H9 (cell line): ENCODE data around the gene EIF3A. TPM values are rescaled to one million over a fixed set of nuclear protein-coding genes. Genes with fewer than 3 reads are reported as not detected.

ENCODE experiments used
- DNase-seq: peaks from one replicate; pipeline ENCODE4 v3.0.0-alpha.2; 2017
- H2AFZ ChIP-seq: one replicate; pipeline ENCODE4 v1.6.1; 2013; ENCODE audit warnings: mild to moderate bottlenecking, low read length, control low read depth, moderate library complexity
- H2AK5ac ChIP-seq: 2 replicates; pipeline ENCODE4 v1.6.1; 2013; ENCODE audit warnings: low read length, control low read depth, mixed read lengths; ENCODE audit not compliant: insufficient read length
- H2BK120ac ChIP-seq: one replicate; pipeline ENCODE4 v1.6.1; 2013; ENCODE audit warnings: low read depth, mild to moderate bottlenecking, low read length, control low read depth, inconsistent platforms; ENCODE audit not compliant: poor library complexity, severe bottlenecking
- H2BK12ac ChIP-seq: 2 replicates; pipeline ENCODE4 v1.6.1; 2013; ENCODE audit warnings: low read length, control low read depth, mixed read lengths, low read depth; ENCODE audit not compliant: insufficient read length
- H2BK15ac ChIP-seq: 2 replicates; pipeline ENCODE4 v1.6.1; 2013; ENCODE audit warnings: low read depth, low read length, control low read depth
- H2BK20ac ChIP-seq: one replicate; pipeline ENCODE4 v1.6.1; 2013; ENCODE audit warnings: low read depth, mild to moderate bottlenecking, low read length, control low read depth, inconsistent platforms; ENCODE audit not compliant: poor library complexity, severe bottlenecking
- H2BK5ac ChIP-seq: 2 replicates; pipeline ENCODE4 v1.6.1; 2013; ENCODE audit warnings: low read length, control low read depth, mixed read lengths; ENCODE audit not compliant: insufficient read length
- H3K14ac ChIP-seq: 2 replicates; pipeline ENCODE4 v1.6.1; 2013; ENCODE audit warnings: low read length, control low read depth; ENCODE audit not compliant: insufficient read depth
- H3K18ac ChIP-seq: 2 replicates; pipeline ENCODE4 v1.6.1; 2013; ENCODE audit warnings: low read depth, mild to moderate bottlenecking, mixed read lengths, low read length, control low read depth; ENCODE audit not compliant: insufficient read length
- H3K23ac ChIP-seq: 2 replicates; pipeline ENCODE4 v1.6.1; 2013; ENCODE audit warnings: low read length, control low read depth, mixed read lengths, low read depth; ENCODE audit not compliant: insufficient read length
- H3K23me2 ChIP-seq: 2 replicates; pipeline ENCODE4 v1.6.1; 2013; ENCODE audit warnings: low read depth, mild to moderate bottlenecking, mixed read lengths, low read length, control low read depth; ENCODE audit not compliant: insufficient read length, poor library complexity, severe bottlenecking
- H3K27ac ChIP-seq: 2 replicates; pipeline ENCODE4 v1.5.1; 2013; ENCODE audit warnings: low read length, control low read depth, mixed read lengths, low read depth; ENCODE audit not compliant: insufficient read length
- H3K27me3 ChIP-seq: 2 replicates; pipeline ENCODE4 v1.6.1; 2013; ENCODE audit warnings: low read length, control low read depth, inconsistent platforms; ENCODE audit not compliant: insufficient read depth
- H3K4ac ChIP-seq: 2 replicates; pipeline ENCODE4 v1.6.1; 2013; ENCODE audit warnings: low read depth, mild to moderate bottlenecking, control low read depth, inconsistent platforms, low read length, moderate library complexity
- H3K4me1 ChIP-seq: 2 replicates; pipeline ENCODE4 v1.6.1; 2013; ENCODE audit warnings: low read length, control low read depth, inconsistent platforms; ENCODE audit not compliant: insufficient read depth
- H3K4me2 ChIP-seq: 2 replicates; pipeline ENCODE4 v1.6.1; 2013; ENCODE audit warnings: low read length, control low read depth, mixed read lengths; ENCODE audit not compliant: insufficient read length, insufficient read depth
- H3K56ac ChIP-seq: 2 replicates; pipeline ENCODE4 v1.6.1; 2013; ENCODE audit warnings: low read depth, mild to moderate bottlenecking, mixed read lengths, low read length, control low read depth; ENCODE audit not compliant: insufficient read length
- H3K79me1 ChIP-seq: 2 replicates; pipeline ENCODE4 v1.6.1; 2013; ENCODE audit warnings: low read depth, mild to moderate bottlenecking, moderate library complexity, low read length, control low read depth, inconsistent platforms; ENCODE audit not compliant: insufficient read depth, poor library complexity, severe bottlenecking
- H3K79me2 ChIP-seq: 2 replicates; pipeline ENCODE4 v1.6.1; 2013; ENCODE audit warnings: low read length, control low read depth, inconsistent platforms; ENCODE audit not compliant: insufficient read depth
- H3K9ac ChIP-seq: 2 replicates; pipeline ENCODE4 v1.6.1; 2013; ENCODE audit warnings: low read length, control low read depth, mixed read lengths; ENCODE audit not compliant: insufficient read length; ENCODE audit errors: extremely low read depth
- H3K9me3 ChIP-seq: one replicate; pipeline ENCODE4 v1.6.1; 2013; ENCODE audit warnings: low read depth, low read length, inconsistent platforms; ENCODE audit not compliant: control insufficient read depth
- H3T11ph ChIP-seq: one replicate; pipeline ENCODE4 v1.6.1; 2013; ENCODE audit warnings: mild to moderate bottlenecking, low read length, control low read depth, inconsistent platforms
- H4K20me1 ChIP-seq: one replicate; pipeline ENCODE4 v1.6.1; 2013; ENCODE audit not compliant: control insufficient read depth, insufficient read length, insufficient read depth
- H4K5ac ChIP-seq: 2 replicates; pipeline ENCODE4 v1.6.1; 2013; ENCODE audit warnings: low read depth, mild to moderate bottlenecking, mixed read lengths, low read length, control low read depth; ENCODE audit not compliant: insufficient read length
- H4K8ac ChIP-seq: replicated peaks from 2 replicates; pipeline ENCODE4 v1.6.1; 2013; ENCODE audit warnings: low read length, control low read depth, mixed read lengths, low read depth; ENCODE audit not compliant: insufficient read length
- H4K91ac ChIP-seq: 2 replicates; pipeline ENCODE4 v1.6.1; 2013; ENCODE audit warnings: low read depth, mild to moderate bottlenecking, moderate library complexity, mixed read lengths, low read length, control low read depth; ENCODE audit not compliant: insufficient read length
- H3K27ac Mint-ChIP-seq, 3 experiments: 2 replicates in 2 of 3; 3 replicates in 1 of 3; pipeline ENCODE4 v1.8.0; 2020 to 2021; ENCODE audit warnings: mixed read lengths in 3 of 3, mild to moderate bottlenecking in 1 of 3, moderate library complexity in 1 of 3
- H3K27me3 Mint-ChIP-seq: 2 replicates; pipeline ENCODE4 v1.8.0; 2021; ENCODE audit warnings: low read depth, mild to moderate bottlenecking, moderate library complexity, mixed read lengths
- H3K36me3 Mint-ChIP-seq, 3 experiments: 2 replicates in 2 of 3; 3 replicates in 1 of 3; pipeline ENCODE4 v1.8.0; 2020 to 2021; ENCODE audit warnings: low read depth in 3 of 3, mixed read lengths in 3 of 3; ENCODE audit not compliant: insufficient read depth in 1 of 3
- H3K4me1 Mint-ChIP-seq, 2 experiments: 2 replicates each; pipeline ENCODE4 v1.8.0; 2020; ENCODE audit warnings: mixed read lengths in 2 of 2
- H3K4me3 Mint-ChIP-seq, 2 experiments: 2 replicates in 1 of 2; 3 replicates in 1 of 2; pipeline ENCODE4 v1.8.0; 2020 to 2021; ENCODE audit warnings: mild to moderate bottlenecking in 2 of 2, mixed read lengths in 2 of 2, moderate library complexity in 1 of 2
- H3K9me3 Mint-ChIP-seq, 2 experiments: 2 replicates in 1 of 2; 3 replicates in 1 of 2; pipeline ENCODE4 v1.8.0; 2020; ENCODE audit warnings: mild to moderate bottlenecking in 2 of 2, mixed read lengths in 2 of 2, moderate library complexity in 1 of 2
- WGBS: extraction: QIAGEN DNeasy Blood & Tissue Kit; methylation state at CpG from one replicate; pipeline ENCODE4 v1.1.7; 2013; ENCODE audit warnings: missing lambda C conversion rate, low lambda C conversion rate, mixed read lengths; ENCODE audit not compliant: insufficient read length; ENCODE audit errors: extremely low coverage; 5-methylcytosine and 5-hydroxymethylcytosine counted together
- total RNA-seq: library from RNA; stranded (reverse); gene quantifications from 2 replicates; pipeline ENCODE4 v1.2.1, GENCODE V29; 2021
- TF ChIP-seq, protein P1 (sequence below): fragments of 200-600 bp; sonication (generic); conservative IDR thresholded peaks from 3 replicates; pipeline ENCODE4 v1.8.0; 2021; ENCODE audit warnings: antibody characterized with exemption, mild to moderate bottlenecking

EIF3A gene
- total RNA-seq, 1 experiment from 2014 or later: 206 TPM

DNA sequence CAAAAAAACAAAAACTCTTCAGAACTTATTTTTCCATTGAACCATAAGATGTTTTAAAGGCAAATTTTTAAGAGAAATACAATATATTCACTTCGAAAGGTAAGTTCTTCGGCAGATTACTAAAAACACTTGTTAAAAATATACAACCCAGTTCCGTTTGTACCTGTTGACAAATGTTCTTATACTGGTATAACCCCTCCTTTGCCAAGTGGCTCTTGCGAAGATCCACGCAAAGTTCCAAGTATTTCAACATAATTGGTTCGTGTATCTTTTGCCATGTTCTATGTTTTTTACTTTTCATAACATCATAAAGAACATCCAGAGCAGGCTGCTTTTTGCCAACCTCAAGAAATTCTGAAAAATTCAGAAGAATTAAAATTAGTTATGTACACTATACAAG, 7.0 kb downstream of the EIF3A start:
- peaks cover 52 to 75% (median 68%) of the 10 kb centered on the region in 3 experiments; a peak in 6 of 7 replicates for H3K36me3 Mint-ChIP-seq
- no peak overlapping the region for H4K8ac ChIP-seq
- H2BK120ac ChIP-seq: no peak overlapping the region
- no peak overlapping the region for H2AK5ac ChIP-seq
- no peaks in the 10 kb centered on the region for H3K27me3 Mint-ChIP-seq
- no peaks in the 10 kb centered on the region for H3K23me2 ChIP-seq
- H3K27me3 ChIP-seq: no peaks in the 10 kb centered on the region
- no peak overlapping the region for H3K14ac ChIP-seq
- no peak overlapping the region for H3K4me2 ChIP-seq
- DNase-seq: no peak
- H3K4me3 Mint-ChIP-seq: no peak overlapping the region
- no peaks in the 10 kb centered on the region for H3K9me3 Mint-ChIP-seq
- H2BK15ac ChIP-seq: no peak overlapping the region
- no peaks in the 10 kb centered on the region for H3K4me1 ChIP-seq
- peaks cover 8% of the 10 kb centered on the region for H3K79me1 ChIP-seq
- no peak overlapping the region for H3T11ph ChIP-seq
- no peaks in the 10 kb centered on the region for H3K9me3 ChIP-seq
- no peak overlapping the region for H3K23ac ChIP-seq
- H2BK20ac ChIP-seq: no peak overlapping the region
- TF ChIP-seq, protein P1, sequence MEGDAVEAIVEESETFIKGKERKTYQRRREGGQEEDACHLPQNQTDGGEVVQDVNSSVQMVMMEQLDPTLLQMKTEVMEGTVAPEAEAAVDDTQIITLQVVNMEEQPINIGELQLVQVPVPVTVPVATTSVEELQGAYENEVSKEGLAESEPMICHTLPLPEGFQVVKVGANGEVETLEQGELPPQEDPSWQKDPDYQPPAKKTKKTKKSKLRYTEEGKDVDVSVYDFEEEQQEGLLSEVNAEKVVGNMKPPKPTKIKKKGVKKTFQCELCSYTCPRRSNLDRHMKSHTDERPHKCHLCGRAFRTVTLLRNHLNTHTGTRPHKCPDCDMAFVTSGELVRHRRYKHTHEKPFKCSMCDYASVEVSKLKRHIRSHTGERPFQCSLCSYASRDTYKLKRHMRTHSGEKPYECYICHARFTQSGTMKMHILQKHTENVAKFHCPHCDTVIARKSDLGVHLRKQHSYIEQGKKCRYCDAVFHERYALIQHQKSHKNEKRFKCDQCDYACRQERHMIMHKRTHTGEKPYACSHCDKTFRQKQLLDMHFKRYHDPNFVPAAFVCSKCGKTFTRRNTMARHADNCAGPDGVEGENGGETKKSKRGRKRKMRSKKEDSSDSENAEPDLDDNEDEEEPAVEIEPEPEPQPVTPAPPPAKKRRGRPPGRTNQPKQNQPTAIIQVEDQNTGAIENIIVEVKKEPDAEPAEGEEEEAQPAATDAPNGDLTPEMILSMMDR: no peak
- no peak overlapping the region for H3K56ac ChIP-seq
- H3K4me1 Mint-ChIP-seq: peaks cover 9 to 13% of the 10 kb centered on the region in 2 experiments
- no peak overlapping the region for H3K27ac ChIP-seq
- H3K4ac ChIP-seq: no peak overlapping the region
- H4K20me1 ChIP-seq: no peaks in the 10 kb centered on the region
- no peak overlapping the region for H2BK12ac ChIP-seq
- H4K5ac ChIP-seq: no peak overlapping the region
- peak overlapping the region in 1 of 3 experiments; percentile 50; a peak in 1 of 7 replicates for H3K27ac Mint-ChIP-seq
- peaks cover 45% of the 10 kb centered on the region for H3K79me2 ChIP-seq
- no peak overlapping the region for H3K9ac ChIP-seq
- no CpG with 5 or more reads among the region's 6 CpGs for WGBS
- no peak overlapping the region for H2AFZ ChIP-seq
- no peak overlapping the region for H2BK5ac ChIP-seq
- no peak overlapping the region for H3K18ac ChIP-seq
- no peak overlapping the region for H4K91ac ChIP-seq
